PC-9 (cell line): ENCODE data around the gene JADE3. TPM values are rescaled to one million over a fixed set of nuclear protein-coding genes. Genes with fewer than 3 reads are reported as not detected.

ENCODE experiments used
- BruUV-seq: library from RNA; stranded (reverse); fragments of 400-500 nt; replicated peaks from 2 replicates; lab custom pipeline; 2021; lab: Mats Ljungman, UMichigan
- CTCF ChIA-PET: fragments of 300-600 bp; sonication (Branson Sonifier 250); formaldehyde crosslinking; loops from one replicate; lab custom pipeline; 2022; ENCODE audit warnings: antibody characterized with exemption; lab: Charles Lee
- POLR2A ChIA-PET: fragments of 300-600 bp; sonication (Branson Sonifier 250); formaldehyde crosslinking; loops from one replicate; lab custom pipeline; 2022; ENCODE audit warnings: antibody characterized with exemption; ENCODE audit not compliant: unreplicated experiment; lab: Charles Lee
- DNase-seq, 2 experiments: peaks; one replicate each; pipeline versions ENCODE4 v3.0.0 to v3.0.0-alpha.2; 2015 to 2022; ENCODE audit warnings: mixed read lengths in 1 of 2
- H2AFZ ChIP-seq: fragments of 200-600 bp; sonication (generic); 2 replicates; pipeline ENCODE4 v1.8.1; 2017; ENCODE audit warnings: antibody characterized with exemption
- H3F3A ChIP-seq: fragments of 200-600 bp; sonication (generic); 2 replicates; pipeline ENCODE4 v1.8.1; 2017; ENCODE audit warnings: antibody characterized with exemption, mild to moderate bottlenecking, low read depth; ENCODE audit not compliant: insufficient read depth
- H3K27ac ChIP-seq: fragments of 200-600 bp; sonication (generic); 2 replicates; pipeline ENCODE4 v1.6.1; 2016; ENCODE audit warnings: mixed run types
- H3K27me3 ChIP-seq: fragments of 200-600 bp; sonication (generic); 2 replicates; pipeline ENCODE4 v1.6.1; 2016; ENCODE audit warnings: low read depth, mixed run types; ENCODE audit not compliant: insufficient read depth
- H3K36me3 ChIP-seq: fragments of 200-600 bp; sonication (generic); 2 replicates; pipeline ENCODE4 v1.6.1; 2016; ENCODE audit warnings: low read depth, mixed run types
- H3K4me1 ChIP-seq: fragments of 200-600 bp; sonication (generic); replicated peaks from 2 replicates; pipeline ENCODE4 v1.6.1; 2016; ENCODE audit warnings: mixed run types; ENCODE audit not compliant: insufficient read depth
- H3K4me2 ChIP-seq: fragments of 200-600 bp; sonication (generic); 2 replicates; pipeline ENCODE4 v1.6.1; 2017; ENCODE audit warnings: mixed run types
- H3K4me3 ChIP-seq: fragments of 200-600 bp; sonication (generic); 2 replicates; pipeline ENCODE4 v1.6.1; 2016; ENCODE audit warnings: mixed run types
- H3K79me2 ChIP-seq: fragments of 200-600 bp; sonication (generic); 2 replicates; pipeline ENCODE4 v1.6.1; 2017; ENCODE audit warnings: low read depth, mixed run types
- H3K9me2 ChIP-seq: fragments of 200-600 bp; sonication (generic); 2 replicates; pipeline ENCODE4 v1.8.1; 2017; ENCODE audit warnings: mild to moderate bottlenecking; ENCODE audit not compliant: insufficient read depth
- H3K9me3 ChIP-seq: fragments of 200-600 bp; sonication (generic); 2 replicates; pipeline ENCODE4 v1.8.1; 2016; ENCODE audit warnings: low read depth; ENCODE audit not compliant: insufficient read depth
- H4K20me1 ChIP-seq: fragments of 200-600 bp; sonication (generic); 2 replicates; pipeline ENCODE4 v1.8.1; 2017; ENCODE audit not compliant: insufficient read depth
- EZH2 ChIP-seq: fragments of 200-600 bp; sonication (generic); IDR thresholded peaks from 2 replicates; pipeline ENCODE4 v1.8.0; 2017; ENCODE audit warnings: antibody characterized with exemption, low read depth
- intact Hi-C: fragments of 100-400 bp; cut with micrococcal nuclease; formaldehyde crosslinking; loops from one replicate; pipeline ENCODE4 v1.10.0; 2022; ENCODE audit not compliant: unreplicated experiment
- total RNA-seq: library from RNA; stranded (reverse); gene quantifications from 2 replicates; pipeline ENCODE4 v1.2.3, GENCODE V29; 2021
- TF ChIP-seq, protein P1 (sequence below): fragments of 200-600 bp; sonication (generic); conservative IDR thresholded peaks from 2 replicates; pipeline ENCODE4 v1.6.1; 2017; ENCODE audit warnings: mixed run types, antibody characterized with exemption, mild to moderate bottlenecking, moderate library complexity

Gene JADE3
- total RNA-seq, 1 experiment from 2014 or later, result 10.9 TPM

DNA sequence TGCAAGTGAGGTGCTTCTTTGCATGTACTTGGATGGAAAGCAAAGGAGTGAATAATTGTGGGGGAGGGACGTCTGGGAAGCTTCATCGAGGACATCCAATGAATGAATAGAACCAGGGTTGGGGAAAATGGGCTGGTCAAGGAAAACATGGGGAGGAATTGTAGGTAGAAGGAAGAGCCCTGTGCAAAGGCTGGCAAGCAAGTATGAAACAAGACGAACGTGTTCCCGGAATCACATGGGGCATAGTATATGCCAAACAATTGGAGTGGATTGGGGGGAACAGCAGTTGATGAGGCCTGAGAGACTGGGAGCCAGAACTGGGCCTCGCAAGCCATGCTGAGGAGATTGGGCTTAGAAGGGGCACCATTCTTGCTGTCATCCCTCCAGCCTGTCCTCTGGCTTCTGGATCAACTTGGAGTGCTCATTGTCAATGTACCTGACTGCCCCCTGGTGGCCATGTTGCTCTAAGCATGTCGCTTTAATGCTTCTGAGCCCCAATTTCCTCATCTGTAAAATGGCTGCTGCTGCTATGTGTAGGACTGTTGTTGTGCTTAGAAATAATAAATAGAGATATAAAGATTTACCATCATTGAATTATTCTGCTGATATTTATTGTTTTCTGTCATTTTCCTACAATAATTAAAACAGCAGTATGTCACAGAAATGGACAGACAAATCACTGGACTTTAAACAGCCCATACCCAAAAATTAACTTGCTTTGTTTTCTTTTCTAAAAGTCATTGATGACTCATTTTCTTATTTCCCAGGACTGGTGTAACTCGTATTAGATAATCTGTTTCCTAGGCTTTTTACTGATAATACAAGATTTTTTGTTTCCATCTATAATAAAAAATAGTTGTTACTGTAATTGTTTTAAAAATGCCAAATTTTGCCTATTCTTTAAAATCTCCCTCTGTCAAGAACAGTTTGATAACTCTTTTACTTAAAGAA lies 66.4 kb downstream of the JADE3 start:
- POLR2A ChIA-PET, result no interaction called here
- H3K9me2 ChIP-seq, result no peaks in the 10 kb centered on the region
- H3K4me3 ChIP-seq, result no peak overlapping the region

GRCh38 chrX:46984705-46985104 lies 72.5 kb downstream of the JADE3 start:
- Histone ChIP-seq H3F3A (no peaks in the 10 kb centered on the region), H3K36me3 (no peaks in the 10 kb centered on the region), H3K9me2 (no peaks in the 10 kb centered on the region), H3K27me3 (no peaks in the 10 kb centered on the region), H3K9me3 (no peaks in the 10 kb centered on the region), H2AFZ (no peak overlapping the region), H3K79me2 (no peaks in the 10 kb centered on the region), H3K4me1 (no peaks in the 10 kb centered on the region), H4K20me1 (no peaks in the 10 kb centered on the region), H3K4me2 (no peak overlapping the region), H3K4me3 (no peak overlapping the region), H3K27ac (no peak overlapping the region)
- DNase-seq, result no peak
- ChIA-PET CTCF (no interaction called here), POLR2A (no interaction called here)
- intact Hi-C loops, result no loop called here
- TF ChIP-seq, protein P1, sequence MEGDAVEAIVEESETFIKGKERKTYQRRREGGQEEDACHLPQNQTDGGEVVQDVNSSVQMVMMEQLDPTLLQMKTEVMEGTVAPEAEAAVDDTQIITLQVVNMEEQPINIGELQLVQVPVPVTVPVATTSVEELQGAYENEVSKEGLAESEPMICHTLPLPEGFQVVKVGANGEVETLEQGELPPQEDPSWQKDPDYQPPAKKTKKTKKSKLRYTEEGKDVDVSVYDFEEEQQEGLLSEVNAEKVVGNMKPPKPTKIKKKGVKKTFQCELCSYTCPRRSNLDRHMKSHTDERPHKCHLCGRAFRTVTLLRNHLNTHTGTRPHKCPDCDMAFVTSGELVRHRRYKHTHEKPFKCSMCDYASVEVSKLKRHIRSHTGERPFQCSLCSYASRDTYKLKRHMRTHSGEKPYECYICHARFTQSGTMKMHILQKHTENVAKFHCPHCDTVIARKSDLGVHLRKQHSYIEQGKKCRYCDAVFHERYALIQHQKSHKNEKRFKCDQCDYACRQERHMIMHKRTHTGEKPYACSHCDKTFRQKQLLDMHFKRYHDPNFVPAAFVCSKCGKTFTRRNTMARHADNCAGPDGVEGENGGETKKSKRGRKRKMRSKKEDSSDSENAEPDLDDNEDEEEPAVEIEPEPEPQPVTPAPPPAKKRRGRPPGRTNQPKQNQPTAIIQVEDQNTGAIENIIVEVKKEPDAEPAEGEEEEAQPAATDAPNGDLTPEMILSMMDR, result no peak
- TF ChIP-seq EZH2, result no peak
- no TSS peak for BruUV-seq

More for the DNA sequence above, 66.4 kb downstream of the JADE3 start:
- Histone ChIP-seq H4K20me1 (no peaks in the 10 kb centered on the region), H3K4me2 (peak overlapping the region; percentile 38), H3K36me3 (no peaks in the 10 kb centered on the region), H2AFZ (no peak overlapping the region), H3K27me3 (no peaks in the 10 kb centered on the region), H3K4me1 (peaks cover 8% of the 10 kb centered on the region), H3K27ac (peak overlapping the region; percentile 74), H3F3A (no peaks in the 10 kb centered on the region; the same call in 1 of the 2 replicates), H3K79me2 (no peaks in the 10 kb centered on the region), H3K9me3 (no peaks in the 10 kb centered on the region)
- peak; percentile 19 to 34 for DNase-seq
- intact Hi-C loops, result no loop called here
- no TSS peak for BruUV-seq
- TF ChIP-seq, protein P1, result peak; percentile 61
- no peak for TF ChIP-seq EZH2
- CTCF ChIA-PET, result interaction anchor here (0.6 kb wide), 1 partner anchor 122 kb away, joined by 4 read pairs; no protein-coding TSS in a partner anchor

DNA sequence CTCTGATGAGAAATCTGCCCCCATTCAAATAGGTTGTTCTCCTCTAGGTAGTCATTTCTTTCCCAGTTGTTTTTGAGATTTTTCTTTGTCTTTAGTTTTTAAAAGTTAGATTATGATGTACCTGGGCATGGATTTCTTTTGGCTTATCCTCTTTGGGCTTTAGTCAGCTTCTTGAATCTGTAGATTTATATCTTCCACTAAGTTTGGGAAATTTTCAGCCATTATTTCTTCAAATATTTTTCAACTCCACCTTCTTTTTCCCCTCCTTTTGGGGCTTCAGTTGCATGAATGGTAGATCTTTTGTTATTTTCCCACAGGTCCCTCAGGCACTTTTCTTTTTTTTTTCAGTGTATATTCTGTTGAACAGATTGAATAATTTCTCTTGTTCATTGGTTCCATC lies 77.3 kb downstream of the JADE3 start:
- Histone ChIP-seq H3K9me2 (no peaks in the 10 kb centered on the region), H3K4me1 (no peaks in the 10 kb centered on the region), H3K9me3 (no peaks in the 10 kb centered on the region), H3K27me3 (no peaks in the 10 kb centered on the region), H3K79me2 (no peaks in the 10 kb centered on the region), H4K20me1 (no peaks in the 10 kb centered on the region), H3K27ac (no peak overlapping the region), H3K36me3 (no peaks in the 10 kb centered on the region), H3F3A (no peaks in the 10 kb centered on the region), H2AFZ (no peak overlapping the region), H3K4me3 (no peak overlapping the region), H3K4me2 (no peak overlapping the region)
- TF ChIP-seq, protein P1, result no peak
- no peak for TF ChIP-seq EZH2
- ChIA-PET CTCF (no interaction called here), POLR2A (no interaction called here)
- no TSS peak for BruUV-seq
- no peak for DNase-seq
- intact Hi-C loops, result no loop called here
